ENCODE results near the gene ALK.

Gene ALK

DNA sequence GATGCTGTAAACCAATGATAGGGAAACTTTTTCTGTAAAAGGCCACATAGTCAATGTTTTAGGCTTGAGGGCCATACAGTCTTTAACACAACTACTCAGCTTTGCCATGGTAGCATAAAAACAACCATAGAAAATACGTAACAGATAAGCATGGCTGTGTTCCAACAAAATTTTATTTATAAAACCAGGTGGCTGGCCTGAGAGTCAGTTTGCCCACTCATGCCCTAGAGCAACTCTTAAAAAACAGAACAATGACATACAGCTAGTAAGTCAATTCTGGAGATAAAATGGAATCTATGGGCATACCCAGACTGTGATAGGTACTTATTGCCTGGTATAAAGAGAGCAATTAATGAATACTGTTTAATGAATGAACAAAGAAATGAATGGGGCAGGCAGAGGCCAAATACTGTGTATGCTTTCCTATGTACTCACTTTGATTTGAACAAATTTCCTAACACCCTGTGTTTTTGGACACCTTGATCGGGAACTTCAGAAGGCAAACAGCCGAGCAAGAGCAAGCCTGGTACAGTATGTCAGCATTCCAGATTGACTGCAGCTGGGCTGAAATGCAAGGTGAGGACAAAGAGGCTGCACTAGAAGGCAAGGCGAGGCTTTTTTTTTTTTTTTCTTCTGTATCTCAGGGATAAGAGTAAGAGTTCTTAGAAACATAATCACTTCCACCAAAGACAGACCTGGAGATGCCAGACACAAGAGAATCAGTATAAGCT lies 490.8 kb downstream of the ALK start:
- TF ChIP-seq ZBTB7A (IDR thresholded peaks at IDR 0.05; ENCODE audit: low read depth) (no peak), NFIC (IDR thresholded peaks at IDR 0.05) (no peak), TEAD4 (IDR thresholded peaks at IDR 0.05) (no peak), TAF1 (IDR thresholded peaks at IDR 0.05; ENCODE audit: low read depth) (no peak), EGR1 (IDR thresholded peaks at IDR 0.05) (no peak), YY1 (IDR thresholded peaks at IDR 0.05; ENCODE audit: low read depth) (no peak), CEBPB (IDR thresholded peaks at IDR 0.05) (no peak), TCF12 (IDR thresholded peaks at IDR 0.05; ENCODE audit: low read depth) (no peak), FOXM1 (IDR thresholded peaks at IDR 0.05; ENCODE audit: borderline replicate concordance, low read depth) (no peak)
- TF ChIP-seq, protein P1, sequence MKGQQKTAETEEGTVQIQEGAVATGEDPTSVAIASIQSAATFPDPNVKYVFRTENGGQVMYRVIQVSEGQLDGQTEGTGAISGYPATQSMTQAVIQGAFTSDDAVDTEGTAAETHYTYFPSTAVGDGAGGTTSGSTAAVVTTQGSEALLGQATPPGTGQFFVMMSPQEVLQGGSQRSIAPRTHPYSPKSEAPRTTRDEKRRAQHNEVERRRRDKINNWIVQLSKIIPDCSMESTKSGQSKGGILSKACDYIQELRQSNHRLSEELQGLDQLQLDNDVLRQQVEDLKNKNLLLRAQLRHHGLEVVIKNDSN (IDR thresholded peaks at IDR 0.05), result no peak
- TF ChIP-seq, protein P2, sequence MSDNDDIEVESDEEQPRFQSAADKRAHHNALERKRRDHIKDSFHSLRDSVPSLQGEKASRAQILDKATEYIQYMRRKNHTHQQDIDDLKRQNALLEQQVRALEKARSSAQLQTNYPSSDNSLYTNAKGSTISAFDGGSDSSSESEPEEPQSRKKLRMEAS (IDR thresholded peaks at IDR 0.05), result no peak
- TF ChIP-seq, protein P3, sequence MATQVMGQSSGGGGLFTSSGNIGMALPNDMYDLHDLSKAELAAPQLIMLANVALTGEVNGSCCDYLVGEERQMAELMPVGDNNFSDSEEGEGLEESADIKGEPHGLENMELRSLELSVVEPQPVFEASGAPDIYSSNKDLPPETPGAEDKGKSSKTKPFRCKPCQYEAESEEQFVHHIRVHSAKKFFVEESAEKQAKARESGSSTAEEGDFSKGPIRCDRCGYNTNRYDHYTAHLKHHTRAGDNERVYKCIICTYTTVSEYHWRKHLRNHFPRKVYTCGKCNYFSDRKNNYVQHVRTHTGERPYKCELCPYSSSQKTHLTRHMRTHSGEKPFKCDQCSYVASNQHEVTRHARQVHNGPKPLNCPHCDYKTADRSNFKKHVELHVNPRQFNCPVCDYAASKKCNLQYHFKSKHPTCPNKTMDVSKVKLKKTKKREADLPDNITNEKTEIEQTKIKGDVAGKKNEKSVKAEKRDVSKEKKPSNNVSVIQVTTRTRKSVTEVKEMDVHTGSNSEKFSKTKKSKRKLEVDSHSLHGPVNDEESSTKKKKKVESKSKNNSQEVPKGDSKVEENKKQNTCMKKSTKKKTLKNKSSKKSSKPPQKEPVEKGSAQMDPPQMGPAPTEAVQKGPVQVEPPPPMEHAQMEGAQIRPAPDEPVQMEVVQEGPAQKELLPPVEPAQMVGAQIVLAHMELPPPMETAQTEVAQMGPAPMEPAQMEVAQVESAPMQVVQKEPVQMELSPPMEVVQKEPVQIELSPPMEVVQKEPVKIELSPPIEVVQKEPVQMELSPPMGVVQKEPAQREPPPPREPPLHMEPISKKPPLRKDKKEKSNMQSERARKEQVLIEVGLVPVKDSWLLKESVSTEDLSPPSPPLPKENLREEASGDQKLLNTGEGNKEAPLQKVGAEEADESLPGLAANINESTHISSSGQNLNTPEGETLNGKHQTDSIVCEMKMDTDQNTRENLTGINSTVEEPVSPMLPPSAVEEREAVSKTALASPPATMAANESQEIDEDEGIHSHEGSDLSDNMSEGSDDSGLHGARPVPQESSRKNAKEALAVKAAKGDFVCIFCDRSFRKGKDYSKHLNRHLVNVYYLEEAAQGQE (IDR thresholded peaks at IDR 0.05; ENCODE audit: low read depth), result no peak

DNA sequence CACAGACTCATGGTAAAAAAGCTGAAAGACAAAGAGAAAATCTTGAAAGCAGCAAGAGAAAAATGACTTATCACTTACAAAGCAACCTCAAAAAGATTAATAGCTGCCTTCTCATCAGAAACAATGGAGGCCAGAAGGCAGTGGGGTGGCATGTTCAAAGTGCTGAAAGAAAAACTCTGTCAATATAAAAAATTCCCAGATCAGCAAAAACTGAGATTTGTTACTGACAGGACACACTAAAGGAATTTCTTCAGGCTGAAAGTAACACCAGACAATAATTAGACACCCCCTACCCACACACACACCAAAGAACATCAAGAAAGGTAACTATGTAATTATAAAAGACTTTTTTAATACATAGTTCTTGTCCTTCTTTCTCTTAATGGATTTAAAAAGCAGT lies 495.0 kb downstream of the ALK start:
- TF ChIP-seq ZBTB7A (IDR thresholded peaks at IDR 0.05; ENCODE audit: low read depth) (no peak), TCF12 (IDR thresholded peaks at IDR 0.05; ENCODE audit: low read depth) (no peak), RAD21 (IDR thresholded peaks at IDR 0.05; ENCODE audit: low read depth) (no peak), NFIC (IDR thresholded peaks at IDR 0.05) (no peak), CREB1 (IDR thresholded peaks at IDR 0.05; ENCODE audit: low read depth) (no peak), YY1 (IDR thresholded peaks at IDR 0.05; ENCODE audit: low read depth) (no peak), TEAD4 (IDR thresholded peaks at IDR 0.05) (no peak), TAF1 (IDR thresholded peaks at IDR 0.05; ENCODE audit: low read depth) (no peak), CEBPB (IDR thresholded peaks at IDR 0.05) (no peak), FOXM1 (IDR thresholded peaks at IDR 0.05; ENCODE audit: borderline replicate concordance, low read depth) (no peak), EGR1 (IDR thresholded peaks at IDR 0.05) (no peak), EP300 (IDR thresholded peaks at IDR 0.05; ENCODE audit: borderline replicate concordance) (no peak)
- TF ChIP-seq, protein P3 (IDR thresholded peaks at IDR 0.05; ENCODE audit: low read depth), result no peak
- TF ChIP-seq, protein P1 (IDR thresholded peaks at IDR 0.05), result no peak
- TF ChIP-seq, protein P2 (IDR thresholded peaks at IDR 0.05), result no peak

DNA sequence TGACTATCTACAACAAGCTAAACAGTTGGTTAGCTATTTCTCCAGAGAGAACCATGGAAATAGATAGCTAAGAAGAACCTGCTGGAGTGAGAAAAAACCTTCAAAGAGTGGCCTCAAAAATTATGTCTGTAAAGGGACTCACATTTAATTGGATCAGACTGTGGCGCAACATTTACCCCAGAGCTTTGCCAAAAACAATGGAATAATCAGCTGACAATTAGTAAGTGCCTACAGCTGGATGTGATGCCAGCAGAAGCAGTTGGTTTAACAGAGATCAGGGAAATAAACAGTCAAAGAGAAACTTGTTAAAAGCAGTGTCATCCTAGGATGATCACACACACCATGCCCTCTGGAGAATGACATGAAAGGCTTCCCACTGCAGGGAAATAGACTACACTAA lies 495.5 kb downstream of the ALK start:
- TF ChIP-seq, protein P1 (IDR thresholded peaks at IDR 0.05), result no peak
- TF ChIP-seq YY1 (IDR thresholded peaks at IDR 0.05; ENCODE audit: low read depth), result no peak

DNA sequence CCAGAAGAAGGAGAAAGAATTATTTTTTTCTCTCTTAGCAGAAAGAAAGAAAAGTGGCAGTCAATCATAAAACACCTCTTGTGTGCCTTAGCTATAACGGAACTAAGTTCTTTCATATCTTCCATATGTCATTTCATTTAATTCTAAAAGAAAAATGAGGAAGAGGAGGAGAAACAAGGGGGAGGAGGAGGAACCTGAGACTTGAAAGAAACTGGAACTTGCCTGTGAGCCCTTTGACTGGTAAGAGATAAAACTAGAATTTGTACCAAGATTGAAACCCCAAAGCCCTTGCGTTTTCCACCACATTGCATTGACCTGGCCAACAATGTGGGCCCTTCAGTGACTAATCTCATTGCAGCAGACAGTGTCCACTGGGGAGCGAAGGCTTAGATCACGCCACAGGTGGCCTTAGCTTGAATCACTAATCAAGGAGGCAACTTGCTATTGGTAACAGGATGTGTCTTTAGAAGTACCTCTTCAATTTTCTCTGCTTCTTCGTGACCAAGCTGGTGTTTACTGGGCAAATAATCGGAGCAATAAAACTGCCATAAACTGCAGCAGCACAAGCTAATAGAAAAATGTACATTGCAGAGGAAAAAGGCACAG lies 498.2 kb downstream of the ALK start:
- TF ChIP-seq FOXM1 (IDR thresholded peaks at IDR 0.05; ENCODE audit: borderline replicate concordance, low read depth), result no peak
- TF ChIP-seq TEAD4 (IDR thresholded peaks at IDR 0.05), result no peak
- no peak for TF ChIP-seq EP300 (IDR thresholded peaks at IDR 0.05; ENCODE audit: borderline replicate concordance)
- no peak for TF ChIP-seq TAF1 (IDR thresholded peaks at IDR 0.05; ENCODE audit: low read depth)
- TF ChIP-seq NFIC (IDR thresholded peaks at IDR 0.05), result no peak
- no peak for TF ChIP-seq ZBTB7A (IDR thresholded peaks at IDR 0.05; ENCODE audit: low read depth)
- TF ChIP-seq, protein P3 (IDR thresholded peaks at IDR 0.05; ENCODE audit: low read depth), result no peak
- TF ChIP-seq, protein P1 (IDR thresholded peaks at IDR 0.05), result no peak
- TF ChIP-seq TCF12 (IDR thresholded peaks at IDR 0.05; ENCODE audit: low read depth), result no peak
- TF ChIP-seq RAD21 (IDR thresholded peaks at IDR 0.05; ENCODE audit: low read depth), result no peak
- no peak for TF ChIP-seq CEBPB (IDR thresholded peaks at IDR 0.05)
- TF ChIP-seq, protein P2 (IDR thresholded peaks at IDR 0.05), result no peak
- no peak for TF ChIP-seq YY1 (IDR thresholded peaks at IDR 0.05; ENCODE audit: low read depth)
- TF ChIP-seq CREB1 (IDR thresholded peaks at IDR 0.05; ENCODE audit: low read depth), result no peak
- TF ChIP-seq EGR1 (IDR thresholded peaks at IDR 0.05), result no peak

Data from Ishikawa (cell line).